Measurements from ENCODE around the gene UCHL5. TPM values are rescaled to one million over a fixed set of nuclear protein-coding genes. Genes with fewer than 3 reads are reported as not detected.

UCHL5 gene, protein sequence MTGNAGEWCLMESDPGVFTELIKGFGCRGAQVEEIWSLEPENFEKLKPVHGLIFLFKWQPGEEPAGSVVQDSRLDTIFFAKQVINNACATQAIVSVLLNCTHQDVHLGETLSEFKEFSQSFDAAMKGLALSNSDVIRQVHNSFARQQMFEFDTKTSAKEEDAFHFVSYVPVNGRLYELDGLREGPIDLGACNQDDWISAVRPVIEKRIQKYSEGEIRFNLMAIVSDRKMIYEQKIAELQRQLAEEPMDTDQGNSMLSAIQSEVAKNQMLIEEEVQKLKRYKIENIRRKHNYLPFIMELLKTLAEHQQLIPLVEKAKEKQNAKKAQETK
- total RNA-seq (24.1 TPM), polyA plus RNA-seq (ENCODE audit: insufficient read depth in 1 of 8, insufficient read length in 8 of 8, low replicate concordance in 1 of 8) (10 to 100 TPM; 24.0 to 40.9 (median 38.2) TPM)
- long read RNA-seq, donor 1, full-length matches to known transcripts: 8 of 8 reads
- long read RNA-seq, donor 1, partial matches to known transcripts: 0 of 8 reads
- long read RNA-seq, donor 1, other reads (novel, unspliced or antisense): 0 of 8 reads
- long read RNA-seq, donor 2: 0 reads
- long read RNA-seq, donor 3, full-length matches to known transcripts: 12 of 12 reads
- long read RNA-seq, donor 3, partial matches to known transcripts: 0 of 12 reads
- long read RNA-seq, donor 3, other reads (novel, unspliced or antisense): 0 of 12 reads
- long read RNA-seq, donor 4, partial matches to known transcripts: 0 of 4 reads
- long read RNA-seq, donor 4, other reads (novel, unspliced or antisense): 0 of 4 reads
- long read RNA-seq, donor 5, full-length matches to known transcripts: 20 of 20 reads
- long read RNA-seq, donor 5, partial matches to known transcripts: 0 of 20 reads
- long read RNA-seq, donor 5, other reads (novel, unspliced or antisense): 0 of 20 reads
- long read RNA-seq, donor 6, full-length matches to known transcripts: 19 of 69 reads
- long read RNA-seq, donor 6, partial matches to known transcripts: 41 of 69 reads
- long read RNA-seq, donor 6, other reads (novel, unspliced or antisense): 9 of 69 reads
- long read RNA-seq, donor 7, full-length matches to known transcripts: 6 of 6 reads
- long read RNA-seq, donor 7, partial matches to known transcripts: 0 of 6 reads
- long read RNA-seq, donor 7, other reads (novel, unspliced or antisense): 0 of 6 reads
- long read RNA-seq, donor 8, full-length matches to known transcripts: 5 of 5 reads
- long read RNA-seq, donor 8, partial matches to known transcripts: 0 of 5 reads
- long read RNA-seq, donor 8, other reads (novel, unspliced or antisense): 0 of 5 reads
- long read RNA-seq, donor 9, full-length matches to known transcripts: 8 of 8 reads
- long read RNA-seq, donor 9, partial matches to known transcripts: 0 of 8 reads
- long read RNA-seq, donor 9, other reads (novel, unspliced or antisense): 0 of 8 reads
- long read RNA-seq, donor 10, full-length matches to known transcripts: 10 of 60 reads
- long read RNA-seq, donor 10, partial matches to known transcripts: 50 of 60 reads
- long read RNA-seq, donor 10, other reads (novel, unspliced or antisense): 0 of 60 reads
- long read RNA-seq, donor 11, full-length matches to known transcripts: 14 of 20 reads
- long read RNA-seq, donor 11, partial matches to known transcripts: 6 of 20 reads
- long read RNA-seq, donor 11, other reads (novel, unspliced or antisense): 0 of 20 reads

DNA sequence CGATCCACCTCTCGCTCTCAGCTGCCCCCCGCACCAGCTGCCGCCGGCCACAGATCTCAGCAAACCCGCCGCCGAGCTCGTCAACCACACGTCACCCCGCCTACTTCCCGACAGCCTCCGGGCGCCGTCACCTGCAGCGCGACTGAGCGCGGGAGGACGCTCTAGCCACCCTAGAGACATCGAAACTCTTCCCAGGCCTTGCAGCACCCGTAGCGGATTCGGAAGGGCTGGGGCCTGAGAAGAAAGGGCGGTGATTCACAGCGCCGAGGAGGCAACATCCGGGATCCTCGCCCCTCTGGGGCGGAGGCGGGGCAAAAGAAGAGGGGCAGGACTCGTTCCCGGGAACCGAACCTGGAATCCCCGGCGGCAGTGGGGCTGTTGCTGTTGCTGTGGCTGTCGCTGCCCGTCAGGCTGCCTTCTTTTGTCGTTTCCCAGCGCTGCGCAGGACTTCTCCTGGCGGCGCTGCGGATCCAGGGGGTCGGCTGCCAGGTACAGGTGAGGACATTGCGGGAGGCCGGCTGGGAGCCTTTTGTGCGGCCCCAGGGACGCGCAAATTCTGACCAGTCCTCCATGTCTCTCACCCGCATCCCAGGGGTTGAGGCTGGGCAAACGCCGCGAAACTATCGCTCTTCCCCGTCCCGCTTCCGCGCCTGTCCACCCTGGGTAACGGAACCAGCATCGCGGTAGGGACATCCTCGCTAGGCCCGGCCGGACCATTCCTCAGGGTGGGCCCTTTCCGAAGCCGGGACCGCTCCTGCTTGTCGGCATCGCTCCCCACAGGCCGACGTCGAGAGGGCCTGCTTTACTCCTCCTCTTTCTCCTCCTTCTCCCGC lies at the start of gene UCHL5, which contains the start of gene RO60:
Gene UCHL5, minus strand, starts transcription at position 79 of the 833 bp plus-strand sequence. CDS start 100 bp downstream, outside the sequence.
Gene RO60, plus strand, starts transcription at position 331 of the 833 bp plus-strand sequence. CDS start 9,443 bp downstream, outside the sequence.
- Histone ChIP-seq H3K27me3 (ENCODE audit: control insufficient read depth, insufficient read depth, low read length) (no peaks in the 10 kb centered on the region), H3K9me3 (replicated peaks; ENCODE audit: control insufficient read depth, low read depth, low read length) (no peaks in the 10 kb centered on the region), H3K4me3 (ENCODE audit: low read length) (peak within 1 kb of the TSS; percentile 78), H3K27ac (ENCODE audit: low read length) (peak within 1 kb of the TSS; percentile 98), H3K4me1 (ENCODE audit: control insufficient read depth, insufficient read depth, low read length) (peaks cover 8% of the 10 kb centered on the region), H3K36me3 (ENCODE audit: control insufficient read depth, insufficient read depth, low read length) (no peaks in the 10 kb centered on the region)
- DNase-seq: peak; percentile 99
- under 1% methylated on average over 62 of the region's 74 CpGs for WGBS (ENCODE audit: insufficient coverage)

DNA sequence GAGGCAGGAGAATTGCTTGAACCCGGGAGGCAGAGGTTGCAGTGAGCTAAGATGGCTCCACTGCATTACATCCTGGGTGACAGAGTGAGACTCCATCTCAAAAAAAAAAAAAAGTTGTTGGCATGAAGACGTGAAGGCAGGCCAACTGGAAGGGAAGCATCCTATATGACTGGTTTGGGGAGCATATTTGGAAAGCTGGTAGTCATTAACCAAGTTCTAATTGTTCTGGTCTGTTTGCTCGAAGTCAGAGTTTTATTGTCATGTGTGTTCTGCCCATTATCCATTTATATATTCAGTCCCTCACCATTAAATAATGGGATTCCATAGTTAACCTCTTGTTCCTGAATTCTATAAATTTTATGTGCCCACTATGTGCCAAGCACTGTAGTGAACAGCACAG lies 49.3 kb upstream of the UCHL5 start:
- Histone ChIP-seq H3K9me3 (replicated peaks; ENCODE audit: control insufficient read depth, low read depth, low read length) (no peaks in the 10 kb centered on the region), H3K27me3 (ENCODE audit: control insufficient read depth, insufficient read depth, low read length) (no peaks in the 10 kb centered on the region), H3K4me3 (ENCODE audit: low read length) (no peak overlapping the region), H3K27ac (ENCODE audit: low read length) (no peak overlapping the region), H3K4me1 (ENCODE audit: control insufficient read depth, insufficient read depth, low read length) (peaks cover 8% of the 10 kb centered on the region), H3K36me3 (ENCODE audit: control insufficient read depth, insufficient read depth, low read length) (no peaks in the 10 kb centered on the region)
- 72% methylated on average over 2 of the region's 3 CpGs for WGBS (ENCODE audit: insufficient coverage)
- no peak for DNase-seq

DNA sequence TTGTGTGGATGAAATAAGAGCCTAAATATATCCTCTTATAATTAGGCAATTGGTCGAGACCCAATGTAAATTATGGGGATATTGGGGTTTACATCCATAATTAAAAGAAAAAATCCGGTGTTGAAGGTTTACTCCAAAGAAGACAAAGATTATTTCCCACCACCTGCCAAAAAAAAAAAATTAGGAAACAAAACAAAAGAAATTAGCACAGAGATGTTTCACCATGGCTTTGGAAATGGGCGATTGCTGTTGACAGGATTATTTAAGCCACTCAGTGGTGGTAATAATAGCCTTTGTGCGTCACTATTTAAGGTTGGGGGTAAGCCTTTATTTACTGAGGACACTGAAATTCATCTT lies 46.6 kb upstream of the UCHL5 start:
- Histone ChIP-seq H3K27ac (ENCODE audit: low read length) (peak overlapping the region; percentile 95), H3K4me3 (ENCODE audit: low read length) (peak overlapping the region; percentile 80), H3K9me3 (replicated peaks; ENCODE audit: control insufficient read depth, low read depth, low read length) (no peaks in the 10 kb centered on the region), H3K4me1 (ENCODE audit: control insufficient read depth, insufficient read depth, low read length) (peaks cover 8% of the 10 kb centered on the region), H3K36me3 (ENCODE audit: control insufficient read depth, insufficient read depth, low read length) (no peaks in the 10 kb centered on the region), H3K27me3 (ENCODE audit: control insufficient read depth, insufficient read depth, low read length) (no peaks in the 10 kb centered on the region)
- DNase-seq: no peak
- 80% methylated on average over 1 of the region's 4 CpGs for whole genome bisulfite sequencing (ENCODE audit: insufficient coverage)

DNA sequence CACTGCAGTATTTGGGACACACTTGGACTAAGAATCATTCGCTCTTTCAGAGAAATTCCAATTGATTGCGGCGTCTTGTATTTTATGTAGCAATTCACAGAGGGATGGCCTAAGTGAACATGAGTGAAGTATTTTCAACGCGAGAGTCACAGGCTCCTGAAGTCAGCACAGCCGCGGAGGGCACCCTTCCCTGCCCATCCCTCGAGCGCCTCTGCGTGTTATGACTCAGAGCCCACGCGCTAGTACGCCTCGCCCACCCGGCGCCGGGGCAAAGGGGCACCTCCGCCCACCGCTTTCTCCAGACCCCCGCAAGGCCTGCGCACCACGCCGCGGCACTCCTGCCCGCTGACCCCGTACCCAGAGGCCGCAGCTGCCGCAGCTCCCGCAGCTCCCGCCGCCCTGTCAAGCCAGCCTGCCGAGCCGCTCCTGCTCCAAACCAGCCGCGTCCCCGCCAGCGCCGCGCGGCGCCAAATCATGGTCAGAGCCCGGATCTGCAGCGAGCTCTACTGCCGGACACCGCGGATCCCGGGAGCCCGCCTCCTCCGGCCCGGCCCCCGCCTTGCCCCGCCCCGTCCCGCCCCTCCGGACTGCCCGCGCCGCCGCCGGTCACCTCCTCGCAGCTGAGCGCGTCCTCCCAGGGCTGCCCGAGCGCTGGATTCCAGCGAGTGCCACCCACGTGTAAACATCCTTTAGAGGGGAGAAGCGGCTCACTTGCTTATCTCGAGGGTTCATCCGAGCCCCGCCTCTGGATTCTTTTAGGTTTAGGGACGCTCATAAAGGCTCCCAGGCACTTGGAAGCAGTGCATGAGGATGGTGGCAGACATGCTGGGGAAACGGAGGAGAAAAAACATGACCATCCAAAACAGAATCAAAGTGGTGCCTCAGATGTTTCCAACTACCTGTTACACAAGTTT lies 46.0 kb upstream of the UCHL5 start, which contains the start of gene GLRX2:
Gene GLRX2, minus strand, starts transcription at position 508 of the 914 bp plus-strand sequence. Its CDS starts 32 bp downstream, at position 476.
- Histone ChIP-seq H3K9me3 (replicated peaks; ENCODE audit: control insufficient read depth, low read depth, low read length) (no peaks in the 10 kb centered on the region), H3K27me3 (ENCODE audit: control insufficient read depth, insufficient read depth, low read length) (no peaks in the 10 kb centered on the region), H3K4me3 (ENCODE audit: low read length) (peak within 1 kb of the TSS; percentile 80), H3K36me3 (ENCODE audit: control insufficient read depth, insufficient read depth, low read length) (no peaks in the 10 kb centered on the region), H3K4me1 (ENCODE audit: control insufficient read depth, insufficient read depth, low read length) (peaks cover 8% of the 10 kb centered on the region), H3K27ac (ENCODE audit: low read length) (peak within 1 kb of the TSS; percentile 95)
- under 1% methylated on average over 67 of the region's 73 CpGs for WGBS (ENCODE audit: insufficient coverage)
- peak; percentile 92 for DNase-seq

DNA sequence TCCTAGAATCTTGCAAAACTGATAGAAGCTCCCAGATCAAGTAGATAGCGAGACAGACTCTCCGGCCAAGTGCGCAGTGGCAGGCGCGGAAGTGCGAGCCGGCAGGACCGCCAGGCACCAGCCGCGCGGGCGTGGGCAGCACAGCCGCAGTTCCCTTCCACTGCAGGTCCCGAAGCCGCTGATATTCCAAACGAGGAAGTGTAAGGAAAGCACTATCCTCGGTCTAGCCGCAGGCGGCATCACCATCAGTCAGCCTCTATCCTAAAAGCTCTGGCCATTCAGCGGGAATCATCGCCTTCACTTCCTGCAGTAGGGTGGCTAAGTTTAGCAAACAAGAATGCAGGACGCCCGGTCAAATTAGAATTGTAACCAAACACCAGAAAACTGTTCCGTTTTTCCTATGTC lies 45.3 kb upstream of the UCHL5 start:
- peaks cover 8% of the 10 kb centered on the region for H3K4me1 ChIP-seq (ENCODE audit: control insufficient read depth, insufficient read depth, low read length)
- peak; percentile 65 for DNase-seq
- H3K27me3 ChIP-seq (ENCODE audit: control insufficient read depth, insufficient read depth, low read length): no peaks in the 10 kb centered on the region
- peak overlapping the region; percentile 95 for H3K27ac ChIP-seq (ENCODE audit: low read length)
- H3K9me3 ChIP-seq (replicated peaks; ENCODE audit: control insufficient read depth, low read depth, low read length): no peaks in the 10 kb centered on the region
- H3K4me3 ChIP-seq (ENCODE audit: low read length): peak overlapping the region; percentile 80
- peaks cover 6% of the 10 kb centered on the region for H3K36me3 ChIP-seq (ENCODE audit: control insufficient read depth, insufficient read depth, low read length)
- under 1% methylated on average over 18 of the region's 24 CpGs for WGBS (ENCODE audit: insufficient coverage)

DNA sequence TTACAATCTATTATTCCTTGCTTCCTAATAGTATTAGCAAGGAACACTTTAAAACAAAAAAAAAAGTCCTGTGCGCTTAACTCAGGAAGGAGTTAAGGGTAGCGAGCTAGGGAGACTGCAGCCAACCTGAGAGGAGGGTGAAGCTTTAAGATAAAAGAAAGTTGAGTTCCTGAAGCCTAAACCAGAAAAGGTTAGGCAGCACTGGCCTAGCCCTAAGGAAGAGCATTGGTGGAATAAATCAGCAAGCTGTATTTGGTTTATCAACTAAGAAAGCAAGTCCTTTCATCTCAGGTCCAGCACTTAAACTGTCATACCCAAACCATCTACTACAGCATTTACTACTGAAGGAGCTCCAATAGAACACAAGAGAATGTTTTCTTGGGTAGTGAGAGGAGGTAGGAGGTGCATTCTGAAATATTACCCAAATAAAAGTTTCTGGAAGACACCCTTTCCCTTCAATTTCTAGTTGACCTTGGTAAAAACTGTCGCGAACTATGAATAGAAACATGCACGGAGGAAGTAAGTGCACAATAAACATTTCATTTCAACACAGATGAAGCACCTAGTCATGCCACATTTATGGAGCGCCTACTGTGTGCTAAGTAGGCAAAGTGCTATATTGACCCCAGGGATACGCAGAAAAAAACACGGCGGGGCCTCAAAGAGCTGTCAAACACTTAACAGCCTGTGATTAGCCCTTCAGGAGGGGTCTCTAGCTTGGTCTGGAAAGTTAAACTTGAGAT lies 44.8 kb upstream of the UCHL5 start:
- no peaks in the 10 kb centered on the region for H3K27me3 ChIP-seq (ENCODE audit: control insufficient read depth, insufficient read depth, low read length)
- H3K36me3 ChIP-seq (ENCODE audit: control insufficient read depth, insufficient read depth, low read length): peaks cover 11% of the 10 kb centered on the region
- peak overlapping the region; percentile 80 for H3K4me3 ChIP-seq (ENCODE audit: low read length)
- H3K9me3 ChIP-seq (replicated peaks; ENCODE audit: control insufficient read depth, low read depth, low read length): no peaks in the 10 kb centered on the region
- peaks cover 8% of the 10 kb centered on the region for H3K4me1 ChIP-seq (ENCODE audit: control insufficient read depth, insufficient read depth, low read length)
- peak overlapping the region; percentile 95 for H3K27ac ChIP-seq (ENCODE audit: low read length)
- WGBS (ENCODE audit: insufficient coverage): 21% methylated on average over 4 of the region's 9 CpGs
- no peak for DNase-seq

DNA sequence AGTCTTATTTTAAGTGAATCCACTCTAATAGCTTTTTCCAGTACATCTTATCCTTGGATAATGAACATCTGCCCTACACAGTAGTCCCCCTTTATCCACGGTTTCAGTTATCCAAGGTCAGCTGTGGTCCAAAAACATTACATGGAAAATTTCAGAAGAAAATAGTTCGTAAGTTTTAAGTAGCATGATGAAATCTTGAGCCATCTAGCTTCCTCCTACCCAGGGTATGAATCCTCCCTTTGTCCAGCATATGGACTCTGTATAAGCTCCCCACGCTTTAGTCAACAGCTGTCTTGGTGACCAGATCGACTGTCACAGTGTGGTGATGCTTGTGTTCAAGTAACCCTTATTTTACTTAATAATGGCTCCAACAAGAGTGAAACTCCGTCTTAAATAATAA lies 43.5 kb upstream of the UCHL5 start:
- H3K4me1 ChIP-seq (ENCODE audit: control insufficient read depth, insufficient read depth, low read length): peaks cover 8% of the 10 kb centered on the region
- H3K9me3 ChIP-seq (replicated peaks; ENCODE audit: control insufficient read depth, low read depth, low read length): no peaks in the 10 kb centered on the region
- DNase-seq: peak; percentile 19
- no peaks in the 10 kb centered on the region for H3K27me3 ChIP-seq (ENCODE audit: control insufficient read depth, insufficient read depth, low read length)
- H3K36me3 ChIP-seq (ENCODE audit: control insufficient read depth, insufficient read depth, low read length): peaks cover 11% of the 10 kb centered on the region
- H3K4me3 ChIP-seq (ENCODE audit: low read length): no peak overlapping the region
- H3K27ac ChIP-seq (ENCODE audit: low read length): no peak overlapping the region
- WGBS (ENCODE audit: insufficient coverage): no CpG with 5 or more reads among the region's 5 CpGs

Data from muscle of leg (tissue), 16 donors.